Neural cell (in vitro differentiated cells): ENCODE measurements around the gene PEX11B. TPM values are rescaled to one million over a fixed set of nuclear protein-coding genes. Genes with fewer than 3 reads are reported as not detected.

Experiments used
- H2AFZ ChIP-seq: fragments of 200-600, 300-800 bp; sonication (generic), shearing (Covaris generic); 2 replicates; pipeline ENCODE4 v1.6.0; 2014; ENCODE audit warnings: low read depth, mild to moderate bottlenecking, antibody characterized with exemption, low read length, moderate library complexity
- H3F3A ChIP-seq: fragments of 200-600 bp; shearing (Covaris generic); 2 replicates; pipeline ENCODE4 v1.6.1; 2016; ENCODE audit warnings: mild to moderate bottlenecking, moderate library complexity, mixed read lengths, antibody characterized with exemption, low read length; ENCODE audit not compliant: insufficient read depth, poor library complexity, severe bottlenecking
- H3K27ac ChIP-seq: fragments of 200-600, 300-800 bp; sonication (generic), shearing (Covaris generic); 2 replicates; pipeline ENCODE4 v1.5.1; 2014; ENCODE audit warnings: mild to moderate bottlenecking, low read length, moderate library complexity
- H3K27me3 ChIP-seq: fragments of 300-800, 200-600 bp; sonication (generic), shearing (Covaris generic); 2 replicates; pipeline ENCODE4 v1.6.0; 2014; ENCODE audit warnings: mild to moderate bottlenecking, low read depth, low read length, moderate library complexity; ENCODE audit not compliant: insufficient read depth
- H3K36me3 ChIP-seq: fragments of 300-800, 200-600 bp; sonication (generic), shearing (Covaris generic); 2 replicates; pipeline ENCODE4 v1.5.1; 2014; ENCODE audit warnings: mild to moderate bottlenecking, antibody characterized with exemption, low read length, moderate library complexity; ENCODE audit not compliant: insufficient read depth
- H3K4me2 ChIP-seq: fragments of 300-800, 200-600 bp; sonication (generic), shearing (Covaris generic); 2 replicates; pipeline ENCODE4 v1.6.0; 2014; ENCODE audit warnings: mild to moderate bottlenecking, low read length
- H3K4me3 ChIP-seq: fragments of 300-800, 200-600 bp; sonication (generic), shearing (Covaris generic); 2 replicates; pipeline ENCODE4 v1.5.1; 2014; ENCODE audit warnings: mild to moderate bottlenecking, low read length, moderate library complexity
- H3K79me2 ChIP-seq: fragments of 200-600 bp; shearing (Covaris generic); replicated peaks from 2 replicates; pipeline ENCODE4 v1.6.0; 2014; ENCODE audit warnings: mild to moderate bottlenecking, low read length, moderate library complexity; ENCODE audit not compliant: insufficient read depth
- H3K9ac ChIP-seq: fragments of 300-800, 200-600 bp; sonication (generic), shearing (Covaris generic); 2 replicates; pipeline ENCODE4 v1.6.1; 2016; ENCODE audit warnings: mild to moderate bottlenecking, low read length, mixed read lengths
- H3K9me2 ChIP-seq: fragments of 200-600 bp; shearing (Covaris generic); 2 replicates; pipeline ENCODE4 v1.6.1; 2016; ENCODE audit warnings: mild to moderate bottlenecking, low read length, mixed read lengths; ENCODE audit not compliant: insufficient read depth
- H3K9me3 ChIP-seq: fragments of 200-600, 300-800 bp; sonication (generic), shearing (Covaris generic); 2 replicates; pipeline ENCODE4 v1.6.1; 2016; ENCODE audit warnings: mild to moderate bottlenecking, mixed run types, low read length, moderate library complexity, mixed read lengths
- H4K20me1 ChIP-seq: fragments of 200-600 bp; shearing (Covaris generic); 2 replicates; pipeline ENCODE4 v1.6.1; 2016; ENCODE audit warnings: mild to moderate bottlenecking, mixed run types; ENCODE audit not compliant: insufficient read depth
- EP300 ChIP-seq: fragments of 450-650 bp; conservative IDR thresholded peaks from 2 replicates; pipeline ENCODE4 v1.6.1; 2014; ENCODE audit warnings: antibody characterized with exemption, mild to moderate bottlenecking, moderate library complexity; ENCODE audit not compliant: poor library complexity, severe bottlenecking
- EZH2 ChIP-seq: fragments of 200-600, 300-800 bp; shearing (Covaris generic), sonication (generic); IDR thresholded peaks from 2 replicates; pipeline ENCODE4 v1.6.1; 2014; ENCODE audit warnings: antibody characterized with exemption, low read length, borderline replicate concordance, mild to moderate bottlenecking; ENCODE audit not compliant: insufficient read depth, poor library complexity, severe bottlenecking
- MXI1 ChIP-seq: fragments of 450-650 bp; conservative IDR thresholded peaks from 2 replicates; pipeline ENCODE4 v1.6.1; 2014; ENCODE audit warnings: antibody characterized with exemption, mild to moderate bottlenecking; ENCODE audit not compliant: poor library complexity, severe bottlenecking
- POLR2AphosphoS5 ChIP-seq: IDR thresholded peaks from 2 replicates; pipeline ENCODE4 v1.6.1; 2012
- RAD21 ChIP-seq: fragments of 450-650 bp; conservative IDR thresholded peaks from 2 replicates; pipeline ENCODE4 v1.6.1; 2014; ENCODE audit warnings: antibody characterized with exemption, mild to moderate bottlenecking, moderate library complexity
- REST ChIP-seq: IDR thresholded peaks from 2 replicates; pipeline ENCODE4 v1.6.1; 2012; ENCODE audit warnings: borderline replicate concordance
- SMC3 ChIP-seq: fragments of 450-650 bp; conservative IDR thresholded peaks from 2 replicates; pipeline ENCODE4 v1.6.1; 2014; ENCODE audit warnings: antibody characterized with exemption, mild to moderate bottlenecking, moderate library complexity; ENCODE audit not compliant: poor library complexity
- TAF1 ChIP-seq: IDR thresholded peaks from 2 replicates; pipeline ENCODE4 v1.6.1; 2012; ENCODE audit warnings: low read depth
- polyA plus RNA-seq: library from polyadenylated mRNA; depleted of rRNA; stranded (reverse); fragments of >200 nt; gene quantifications from 2 replicates; pipeline ENCODE4 v1.2.3, GENCODE V29; 2014
- TF ChIP-seq, protein P1 (sequence below): fragments of 450-650 bp; IDR thresholded peaks from 2 replicates; pipeline ENCODE4 v1.5.1; 2014; ENCODE audit warnings: antibody characterized with exemption, mild to moderate bottlenecking, moderate library complexity; ENCODE audit not compliant: poor library complexity, severe bottlenecking

PEX11B gene
- polyA plus RNA-seq, 1 donor from 2014 or later: 52.4 TPM

GRCh38 chr1:145959333-145959732 lies 40.8 kb upstream of the PEX11B start:
- Histone ChIP-seq H4K20me1 (no peaks in the 10 kb centered on the region), H3K9me2 (no peaks in the 10 kb centered on the region), H2AFZ (no peak overlapping the region), H3K27ac (no peak overlapping the region), H3K27me3 (peaks cover 23% of the 10 kb centered on the region), H3K4me3 (no peak overlapping the region), H3K4me2 (no peak overlapping the region), H3K9ac (no peak overlapping the region), H3K79me2 (peaks cover 27% of the 10 kb centered on the region), H3F3A (peaks cover 7% of the 10 kb centered on the region), H3K9me3 (no peaks in the 10 kb centered on the region), H3K36me3 (no peaks in the 10 kb centered on the region)
- TF ChIP-seq RAD21 (no peak), MXI1 (no peak), POLR2AphosphoS5 (no peak), TAF1 (no peak), EZH2 (no peak), EP300 (no peak), SMC3 (no peak), REST (no peak)
- TF ChIP-seq, protein P1, sequence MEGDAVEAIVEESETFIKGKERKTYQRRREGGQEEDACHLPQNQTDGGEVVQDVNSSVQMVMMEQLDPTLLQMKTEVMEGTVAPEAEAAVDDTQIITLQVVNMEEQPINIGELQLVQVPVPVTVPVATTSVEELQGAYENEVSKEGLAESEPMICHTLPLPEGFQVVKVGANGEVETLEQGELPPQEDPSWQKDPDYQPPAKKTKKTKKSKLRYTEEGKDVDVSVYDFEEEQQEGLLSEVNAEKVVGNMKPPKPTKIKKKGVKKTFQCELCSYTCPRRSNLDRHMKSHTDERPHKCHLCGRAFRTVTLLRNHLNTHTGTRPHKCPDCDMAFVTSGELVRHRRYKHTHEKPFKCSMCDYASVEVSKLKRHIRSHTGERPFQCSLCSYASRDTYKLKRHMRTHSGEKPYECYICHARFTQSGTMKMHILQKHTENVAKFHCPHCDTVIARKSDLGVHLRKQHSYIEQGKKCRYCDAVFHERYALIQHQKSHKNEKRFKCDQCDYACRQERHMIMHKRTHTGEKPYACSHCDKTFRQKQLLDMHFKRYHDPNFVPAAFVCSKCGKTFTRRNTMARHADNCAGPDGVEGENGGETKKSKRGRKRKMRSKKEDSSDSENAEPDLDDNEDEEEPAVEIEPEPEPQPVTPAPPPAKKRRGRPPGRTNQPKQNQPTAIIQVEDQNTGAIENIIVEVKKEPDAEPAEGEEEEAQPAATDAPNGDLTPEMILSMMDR: no peak

DNA sequence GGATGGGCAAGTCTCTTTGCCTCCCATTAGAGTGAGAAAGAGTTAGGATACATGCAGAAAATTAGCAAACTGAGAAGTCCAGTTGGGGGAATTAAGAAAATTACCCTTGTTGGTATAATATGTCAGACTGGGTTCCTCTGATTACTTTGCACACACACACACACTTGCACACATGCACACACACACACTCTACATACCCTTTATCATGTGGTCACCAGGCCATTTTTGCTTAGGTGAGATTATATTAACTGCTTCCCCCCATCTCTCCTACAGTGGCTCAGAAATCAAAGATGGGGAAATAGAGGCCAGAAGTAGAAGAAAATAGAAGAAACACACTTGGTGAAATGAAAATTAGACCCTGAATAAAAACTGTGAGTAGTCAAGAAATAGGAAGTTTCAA lies 40.2 kb upstream of the PEX11B start:
- Histone ChIP-seq H3K27ac (no peak overlapping the region), H3K4me2 (peak overlapping the region; percentile 75), H3K4me3 (peak overlapping the region; percentile 77), H2AFZ (no peak overlapping the region), H3K9ac (peak overlapping the region; percentile 86), H4K20me1 (no peaks in the 10 kb centered on the region), H3K27me3 (peaks cover 23% of the 10 kb centered on the region), H3K79me2 (peaks cover 33% of the 10 kb centered on the region), H3K9me2 (no peaks in the 10 kb centered on the region), H3K36me3 (no peaks in the 10 kb centered on the region), H3K9me3 (no peaks in the 10 kb centered on the region), H3F3A (peaks cover 2% of the 10 kb centered on the region)
- TF ChIP-seq REST: no peak
- TF ChIP-seq EP300: no peak
- no peak for TF ChIP-seq MXI1
- no peak for TF ChIP-seq EZH2
- TF ChIP-seq RAD21: no peak
- TF ChIP-seq POLR2AphosphoS5: no peak
- TF ChIP-seq SMC3: no peak
